H9 (cell line): Measurements from ENCODE around the gene AGT. TPM values are rescaled to one million over a fixed set of nuclear protein-coding genes. Genes with fewer than 3 reads are reported as not detected.

Experiments
- DNase-seq: peaks from one replicate; pipeline ENCODE4 v3.0.0-alpha.2; 2017
- H2AFZ ChIP-seq: one replicate; pipeline ENCODE4 v1.6.1; 2013; ENCODE audit warnings: mild to moderate bottlenecking, low read length, control low read depth, moderate library complexity
- H2AK5ac ChIP-seq: 2 replicates; pipeline ENCODE4 v1.6.1; 2013; ENCODE audit warnings: low read length, control low read depth, mixed read lengths; ENCODE audit not compliant: insufficient read length
- H2BK120ac ChIP-seq: one replicate; pipeline ENCODE4 v1.6.1; 2013; ENCODE audit warnings: low read depth, mild to moderate bottlenecking, low read length, control low read depth, inconsistent platforms; ENCODE audit not compliant: poor library complexity, severe bottlenecking
- H2BK12ac ChIP-seq: 2 replicates; pipeline ENCODE4 v1.6.1; 2013; ENCODE audit warnings: low read length, control low read depth, mixed read lengths, low read depth; ENCODE audit not compliant: insufficient read length
- H2BK15ac ChIP-seq: 2 replicates; pipeline ENCODE4 v1.6.1; 2013; ENCODE audit warnings: low read depth, low read length, control low read depth
- H2BK20ac ChIP-seq: one replicate; pipeline ENCODE4 v1.6.1; 2013; ENCODE audit warnings: low read depth, mild to moderate bottlenecking, low read length, control low read depth, inconsistent platforms; ENCODE audit not compliant: poor library complexity, severe bottlenecking
- H2BK5ac ChIP-seq: 2 replicates; pipeline ENCODE4 v1.6.1; 2013; ENCODE audit warnings: low read length, control low read depth, mixed read lengths; ENCODE audit not compliant: insufficient read length
- H3K14ac ChIP-seq: 2 replicates; pipeline ENCODE4 v1.6.1; 2013; ENCODE audit warnings: low read length, control low read depth; ENCODE audit not compliant: insufficient read depth
- H3K18ac ChIP-seq: 2 replicates; pipeline ENCODE4 v1.6.1; 2013; ENCODE audit warnings: low read depth, mild to moderate bottlenecking, mixed read lengths, low read length, control low read depth; ENCODE audit not compliant: insufficient read length
- H3K23ac ChIP-seq: 2 replicates; pipeline ENCODE4 v1.6.1; 2013; ENCODE audit warnings: low read length, control low read depth, mixed read lengths, low read depth; ENCODE audit not compliant: insufficient read length
- H3K23me2 ChIP-seq: 2 replicates; pipeline ENCODE4 v1.6.1; 2013; ENCODE audit warnings: low read depth, mild to moderate bottlenecking, mixed read lengths, low read length, control low read depth; ENCODE audit not compliant: insufficient read length, poor library complexity, severe bottlenecking
- H3K27ac ChIP-seq: 2 replicates; pipeline ENCODE4 v1.5.1; 2013; ENCODE audit warnings: low read length, control low read depth, mixed read lengths, low read depth; ENCODE audit not compliant: insufficient read length
- H3K27me3 ChIP-seq: 2 replicates; pipeline ENCODE4 v1.6.1; 2013; ENCODE audit warnings: low read length, control low read depth, inconsistent platforms; ENCODE audit not compliant: insufficient read depth
- H3K4ac ChIP-seq: 2 replicates; pipeline ENCODE4 v1.6.1; 2013; ENCODE audit warnings: low read depth, mild to moderate bottlenecking, control low read depth, inconsistent platforms, low read length, moderate library complexity
- H3K4me1 ChIP-seq: 2 replicates; pipeline ENCODE4 v1.6.1; 2013; ENCODE audit warnings: low read length, control low read depth, inconsistent platforms; ENCODE audit not compliant: insufficient read depth
- H3K4me2 ChIP-seq: 2 replicates; pipeline ENCODE4 v1.6.1; 2013; ENCODE audit warnings: low read length, control low read depth, mixed read lengths; ENCODE audit not compliant: insufficient read length, insufficient read depth
- H3K56ac ChIP-seq: 2 replicates; pipeline ENCODE4 v1.6.1; 2013; ENCODE audit warnings: low read depth, mild to moderate bottlenecking, mixed read lengths, low read length, control low read depth; ENCODE audit not compliant: insufficient read length
- H3K79me1 ChIP-seq: 2 replicates; pipeline ENCODE4 v1.6.1; 2013; ENCODE audit warnings: low read depth, mild to moderate bottlenecking, moderate library complexity, low read length, control low read depth, inconsistent platforms; ENCODE audit not compliant: insufficient read depth, poor library complexity, severe bottlenecking
- H3K79me2 ChIP-seq: 2 replicates; pipeline ENCODE4 v1.6.1; 2013; ENCODE audit warnings: low read length, control low read depth, inconsistent platforms; ENCODE audit not compliant: insufficient read depth
- H3K9ac ChIP-seq: 2 replicates; pipeline ENCODE4 v1.6.1; 2013; ENCODE audit warnings: low read length, control low read depth, mixed read lengths; ENCODE audit not compliant: insufficient read length; ENCODE audit errors: extremely low read depth
- H3K9me3 ChIP-seq: one replicate; pipeline ENCODE4 v1.6.1; 2013; ENCODE audit warnings: low read depth, low read length, inconsistent platforms; ENCODE audit not compliant: control insufficient read depth
- H3T11ph ChIP-seq: one replicate; pipeline ENCODE4 v1.6.1; 2013; ENCODE audit warnings: mild to moderate bottlenecking, low read length, control low read depth, inconsistent platforms
- H4K20me1 ChIP-seq: one replicate; pipeline ENCODE4 v1.6.1; 2013; ENCODE audit not compliant: control insufficient read depth, insufficient read length, insufficient read depth
- H4K5ac ChIP-seq: 2 replicates; pipeline ENCODE4 v1.6.1; 2013; ENCODE audit warnings: low read depth, mild to moderate bottlenecking, mixed read lengths, low read length, control low read depth; ENCODE audit not compliant: insufficient read length
- H4K8ac ChIP-seq: replicated peaks from 2 replicates; pipeline ENCODE4 v1.6.1; 2013; ENCODE audit warnings: low read length, control low read depth, mixed read lengths, low read depth; ENCODE audit not compliant: insufficient read length
- H4K91ac ChIP-seq: 2 replicates; pipeline ENCODE4 v1.6.1; 2013; ENCODE audit warnings: low read depth, mild to moderate bottlenecking, moderate library complexity, mixed read lengths, low read length, control low read depth; ENCODE audit not compliant: insufficient read length
- H3K27ac Mint-ChIP-seq, 3 experiments: 2 replicates in 2 of 3; 3 replicates in 1 of 3; pipeline ENCODE4 v1.8.0; 2020 to 2021; ENCODE audit warnings: mixed read lengths in 3 of 3, mild to moderate bottlenecking in 1 of 3, moderate library complexity in 1 of 3
- H3K27me3 Mint-ChIP-seq: 2 replicates; pipeline ENCODE4 v1.8.0; 2021; ENCODE audit warnings: low read depth, mild to moderate bottlenecking, moderate library complexity, mixed read lengths
- H3K36me3 Mint-ChIP-seq, 3 experiments: 2 replicates in 2 of 3; 3 replicates in 1 of 3; pipeline ENCODE4 v1.8.0; 2020 to 2021; ENCODE audit warnings: low read depth in 3 of 3, mixed read lengths in 3 of 3; ENCODE audit not compliant: insufficient read depth in 1 of 3
- H3K4me1 Mint-ChIP-seq, 2 experiments: 2 replicates each; pipeline ENCODE4 v1.8.0; 2020; ENCODE audit warnings: mixed read lengths in 2 of 2
- H3K4me3 Mint-ChIP-seq, 2 experiments: 2 replicates in 1 of 2; 3 replicates in 1 of 2; pipeline ENCODE4 v1.8.0; 2020 to 2021; ENCODE audit warnings: mild to moderate bottlenecking in 2 of 2, mixed read lengths in 2 of 2, moderate library complexity in 1 of 2
- H3K9me3 Mint-ChIP-seq, 2 experiments: 2 replicates in 1 of 2; 3 replicates in 1 of 2; pipeline ENCODE4 v1.8.0; 2020; ENCODE audit warnings: mild to moderate bottlenecking in 2 of 2, mixed read lengths in 2 of 2, moderate library complexity in 1 of 2
- WGBS: extraction: QIAGEN DNeasy Blood & Tissue Kit; methylation state at CpG from one replicate; pipeline ENCODE4 v1.1.7; 2013; ENCODE audit warnings: missing lambda C conversion rate, low lambda C conversion rate, mixed read lengths; ENCODE audit not compliant: insufficient read length; ENCODE audit errors: extremely low coverage; 5-methylcytosine and 5-hydroxymethylcytosine counted together
- total RNA-seq: library from RNA; stranded (reverse); gene quantifications from 2 replicates; pipeline ENCODE4 v1.2.1, GENCODE V29; 2021
- TF ChIP-seq, protein P1 (sequence below): fragments of 200-600 bp; sonication (generic); conservative IDR thresholded peaks from 3 replicates; pipeline ENCODE4 v1.8.0; 2021; ENCODE audit warnings: antibody characterized with exemption, mild to moderate bottlenecking

The AGT gene
- total RNA-seq, 1 experiment from 2014 or later = not detected

DNA sequence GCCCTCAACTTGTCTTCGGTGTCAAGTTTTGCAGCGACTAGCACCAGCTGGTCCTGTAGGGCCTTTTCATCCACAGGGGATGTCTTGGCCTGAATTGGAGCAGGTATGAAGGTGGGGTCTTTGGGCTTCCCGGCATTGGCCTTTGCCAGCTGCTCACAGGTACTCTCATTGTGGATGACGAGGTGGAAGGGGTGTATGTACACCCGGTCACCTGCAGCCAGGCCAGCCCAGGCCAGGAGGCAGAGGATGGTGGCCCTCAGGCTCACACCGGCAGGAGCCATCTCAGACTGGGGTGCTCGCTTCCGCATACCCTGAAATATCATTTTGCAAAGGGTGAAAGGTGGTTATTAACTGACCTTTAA lies 3.4 kb downstream of the AGT start:
- H2AK5ac ChIP-seq = no peak overlapping the region
- H3K18ac ChIP-seq = no peak overlapping the region
- H4K5ac ChIP-seq = no peak overlapping the region
- no peak overlapping the region for H3K4me2 ChIP-seq
- H3K4me1 ChIP-seq = no peaks in the 10 kb centered on the region
- no peak overlapping the region for H4K91ac ChIP-seq
- H4K8ac ChIP-seq = no peak overlapping the region
- no peak overlapping the region for H3K4me3 Mint-ChIP-seq
- H4K20me1 ChIP-seq = no peaks in the 10 kb centered on the region
- no peak overlapping the region for H3K27ac Mint-ChIP-seq
- H3K79me2 ChIP-seq = no peaks in the 10 kb centered on the region
- H2AFZ ChIP-seq = no peak overlapping the region
- no peak overlapping the region for H2BK12ac ChIP-seq
- no peak overlapping the region for H3K56ac ChIP-seq
- no peaks in the 10 kb centered on the region for H3K36me3 Mint-ChIP-seq
- DNase-seq = no peak
- H3K14ac ChIP-seq = no peak overlapping the region
- H3K23me2 ChIP-seq = no peaks in the 10 kb centered on the region
- peaks cover 13 to 20% of the 10 kb centered on the region in 2 experiments for H3K4me1 Mint-ChIP-seq
- no peak overlapping the region for H3T11ph ChIP-seq
- H3K4ac ChIP-seq = no peak overlapping the region
- H3K9me3 ChIP-seq = no peaks in the 10 kb centered on the region
- no peak overlapping the region for H2BK20ac ChIP-seq
- peaks cover 24% of the 10 kb centered on the region for H3K27me3 Mint-ChIP-seq
- H2BK15ac ChIP-seq = no peak overlapping the region
- H3K9me3 Mint-ChIP-seq = no peaks in the 10 kb centered on the region
- no peak overlapping the region for H3K9ac ChIP-seq
- no peak overlapping the region for H2BK5ac ChIP-seq
- no peaks in the 10 kb centered on the region for H3K27me3 ChIP-seq
- H3K23ac ChIP-seq = no peak overlapping the region
- WGBS = no CpG with 5 or more reads among the region's 8 CpGs
- TF ChIP-seq, protein P1, sequence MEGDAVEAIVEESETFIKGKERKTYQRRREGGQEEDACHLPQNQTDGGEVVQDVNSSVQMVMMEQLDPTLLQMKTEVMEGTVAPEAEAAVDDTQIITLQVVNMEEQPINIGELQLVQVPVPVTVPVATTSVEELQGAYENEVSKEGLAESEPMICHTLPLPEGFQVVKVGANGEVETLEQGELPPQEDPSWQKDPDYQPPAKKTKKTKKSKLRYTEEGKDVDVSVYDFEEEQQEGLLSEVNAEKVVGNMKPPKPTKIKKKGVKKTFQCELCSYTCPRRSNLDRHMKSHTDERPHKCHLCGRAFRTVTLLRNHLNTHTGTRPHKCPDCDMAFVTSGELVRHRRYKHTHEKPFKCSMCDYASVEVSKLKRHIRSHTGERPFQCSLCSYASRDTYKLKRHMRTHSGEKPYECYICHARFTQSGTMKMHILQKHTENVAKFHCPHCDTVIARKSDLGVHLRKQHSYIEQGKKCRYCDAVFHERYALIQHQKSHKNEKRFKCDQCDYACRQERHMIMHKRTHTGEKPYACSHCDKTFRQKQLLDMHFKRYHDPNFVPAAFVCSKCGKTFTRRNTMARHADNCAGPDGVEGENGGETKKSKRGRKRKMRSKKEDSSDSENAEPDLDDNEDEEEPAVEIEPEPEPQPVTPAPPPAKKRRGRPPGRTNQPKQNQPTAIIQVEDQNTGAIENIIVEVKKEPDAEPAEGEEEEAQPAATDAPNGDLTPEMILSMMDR = no peak
- H2BK120ac ChIP-seq = no peak overlapping the region
- H3K27ac ChIP-seq = no peak overlapping the region
- H3K79me1 ChIP-seq = no peaks in the 10 kb centered on the region
